Activated CD4-positive, CD25-positive, alpha-beta regulatory T cell treated with anti-CD3 and anti-CD28 coated beads, Interleukin-2, amount 50 U/mL, for 72 hours (primary cell): ENCODE measurements around the gene GRHL3.
"Not testable (repeated sequence)": the region's sequence is repeated elsewhere in the genome, so short reads cannot be mapped to it uniquely, and the experiment has no call there.

ENCODE experiments used
- DNase-seq: peaks from one replicate; pipeline ENCODE4 v3.0.0; 2021

Gene GRHL3

DNA sequence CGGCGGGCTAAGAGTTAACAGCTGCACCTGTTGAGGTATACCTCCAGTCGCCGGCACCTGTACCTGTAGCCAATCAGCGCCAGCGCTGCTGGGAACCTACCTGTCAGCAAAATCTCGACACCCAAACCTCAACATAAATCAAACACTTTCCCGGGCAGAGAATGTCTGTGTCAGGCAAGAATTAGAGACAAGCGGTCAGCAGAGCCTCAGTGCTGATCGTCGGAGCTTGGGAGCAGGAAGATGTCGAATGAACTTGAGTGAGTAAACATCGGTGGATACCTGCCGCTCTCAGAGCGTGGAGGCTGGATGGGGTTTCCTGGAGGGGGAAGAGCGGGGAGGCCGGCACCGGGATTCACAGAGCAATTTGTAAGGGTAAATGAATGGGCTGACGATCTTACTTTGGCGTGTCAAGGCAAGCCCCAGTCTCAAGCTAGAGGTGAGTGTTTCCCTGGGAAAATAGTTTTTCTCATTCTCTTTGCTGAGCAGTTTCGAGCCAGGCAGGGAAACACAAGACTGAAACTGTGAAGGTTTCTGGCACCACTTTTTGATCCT is at the start of gene GRHL3:
GRHL3 (plus strand) TSS at position 46 of the 552 bp plus-strand sequence; CDS start at position 241, 195 bp downstream.
- DNase-seq, result no peak

GRCh38 chr1:24274203-24275103 is 44.7 kb upstream of the GRHL3 start:
- not testable (repeated sequence) for DNase-seq

- no peak for DNase-seq
Measured at GRCh38 chr1:24275104-24275410, 44.1 kb upstream of the GRHL3 start.

DNA sequence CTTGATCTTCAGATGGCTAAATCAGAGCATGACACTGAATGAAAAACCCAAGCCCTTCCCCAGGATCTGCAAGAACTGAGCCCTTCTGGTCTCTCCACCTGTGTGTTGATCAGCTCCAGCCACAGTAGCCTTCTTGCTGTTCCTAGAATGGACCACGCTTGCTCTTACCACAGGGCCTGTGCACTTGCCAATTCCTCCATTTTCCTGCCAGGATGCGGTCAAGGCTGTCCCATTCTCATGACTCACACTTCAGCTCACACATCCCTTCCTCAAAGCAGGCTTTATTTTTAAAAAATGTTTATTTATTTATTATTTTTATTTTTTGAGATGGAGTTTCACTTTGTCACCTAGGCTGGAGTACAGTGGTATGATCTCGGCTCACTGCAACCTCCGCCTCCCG is 43.6 kb upstream of the GRHL3 start:
- no peak for DNase-seq

- no peak for DNase-seq
Measured at GRCh38 chr1:24276791-24277190, 42.4 kb upstream of the GRHL3 start.

- DNase-seq, result no peak
Measured at GRCh38 chr1:24277420-24278169, 41.6 kb upstream of the GRHL3 start.

- DNase-seq, result no peak
Measured at GRCh38 chr1:24278726-24279125, 40.4 kb upstream of the GRHL3 start.

- DNase-seq, result no peak
Measured at GRCh38 chr1:24279590-24280232, 39.4 kb upstream of the GRHL3 start.

DNA sequence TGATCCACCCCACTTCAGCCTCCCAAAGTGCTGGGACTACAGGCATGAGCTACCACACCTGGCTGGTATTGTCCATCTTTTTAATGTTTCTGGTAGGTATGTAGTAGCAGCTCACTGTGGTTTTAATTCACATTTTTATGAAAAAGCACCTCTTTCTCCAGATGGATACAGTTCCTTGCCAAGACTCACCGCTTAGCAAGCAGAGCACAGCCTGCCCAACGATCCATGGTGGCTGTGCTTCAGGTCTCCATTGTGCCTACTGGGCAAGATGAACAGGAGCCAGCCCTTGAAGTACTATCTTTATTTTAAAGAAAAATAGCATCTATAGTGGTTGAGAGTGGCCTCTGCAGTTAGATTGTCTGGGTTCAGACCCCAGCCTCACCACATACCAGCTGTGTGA is 37.6 kb upstream of the GRHL3 start:
- no peak for DNase-seq

GRCh38 chr1:24282491-24282890 is 36.7 kb upstream of the GRHL3 start:
- DNase-seq, result no peak

DNA sequence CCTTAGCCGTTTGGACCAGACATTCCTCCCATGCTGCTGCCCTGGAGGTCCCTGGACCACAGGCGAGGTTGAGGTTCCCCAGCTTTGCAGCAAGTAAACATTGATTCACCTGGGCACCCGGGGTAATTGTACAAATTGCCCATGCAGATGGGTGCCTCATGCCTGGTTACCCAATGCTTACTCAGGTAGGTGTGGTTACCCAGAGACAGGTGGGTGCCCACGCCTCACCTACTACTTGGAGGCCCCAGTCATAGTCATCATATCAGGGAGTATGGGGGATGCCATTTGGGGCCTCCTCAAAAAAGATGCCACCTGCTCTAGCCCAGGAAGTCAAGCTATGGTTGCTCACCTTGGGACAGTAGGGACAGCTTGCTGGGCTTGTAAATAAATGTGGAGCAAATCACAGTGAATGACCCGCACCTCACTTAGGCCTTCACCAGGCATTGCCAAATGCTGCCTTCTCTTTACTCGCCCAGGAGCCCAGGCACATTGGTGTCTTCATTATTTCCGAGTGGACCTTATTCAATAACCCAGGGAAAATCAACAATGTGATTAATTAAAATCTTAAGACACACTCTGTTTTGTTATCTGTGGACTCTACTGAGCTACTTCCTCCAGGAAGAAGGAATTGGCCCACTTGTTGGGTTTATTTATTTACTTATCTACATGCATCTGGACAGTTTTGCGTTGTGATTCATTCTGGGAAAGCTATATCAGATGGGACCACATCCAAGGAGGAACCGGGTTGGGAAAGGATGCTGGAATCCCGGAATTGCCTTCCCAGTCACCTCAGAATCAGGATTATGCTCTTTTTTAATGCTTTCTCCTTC is 35.6 kb upstream of the GRHL3 start:
- no peak for DNase-seq

- no peak for DNase-seq
Measured at GRCh38 chr1:24284156-24284471, 35.0 kb upstream of the GRHL3 start.

DNA sequence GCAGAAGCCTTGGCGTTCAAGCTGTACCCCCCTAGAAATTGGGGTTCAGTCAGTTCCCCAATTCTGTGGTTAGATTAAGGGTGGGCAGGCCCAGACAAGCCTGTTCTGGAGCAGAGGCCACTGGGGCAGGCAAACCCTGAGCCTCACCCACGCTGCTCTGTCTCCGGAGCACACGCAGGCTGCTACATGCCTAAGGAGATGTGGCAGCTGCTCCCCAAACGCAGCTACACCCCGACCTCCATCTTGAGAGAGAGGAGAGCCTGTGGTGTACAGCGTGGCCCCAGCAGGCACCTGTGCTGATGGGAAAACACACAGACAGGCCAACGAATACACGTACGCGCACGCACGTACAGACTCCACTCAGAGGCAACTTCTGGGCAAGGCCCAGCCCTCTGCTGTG is 33.9 kb upstream of the GRHL3 start:
- no peak for DNase-seq

- DNase-seq, result no peak
Measured at GRCh38 chr1:24286246-24287010, 32.7 kb upstream of the GRHL3 start.

DNA sequence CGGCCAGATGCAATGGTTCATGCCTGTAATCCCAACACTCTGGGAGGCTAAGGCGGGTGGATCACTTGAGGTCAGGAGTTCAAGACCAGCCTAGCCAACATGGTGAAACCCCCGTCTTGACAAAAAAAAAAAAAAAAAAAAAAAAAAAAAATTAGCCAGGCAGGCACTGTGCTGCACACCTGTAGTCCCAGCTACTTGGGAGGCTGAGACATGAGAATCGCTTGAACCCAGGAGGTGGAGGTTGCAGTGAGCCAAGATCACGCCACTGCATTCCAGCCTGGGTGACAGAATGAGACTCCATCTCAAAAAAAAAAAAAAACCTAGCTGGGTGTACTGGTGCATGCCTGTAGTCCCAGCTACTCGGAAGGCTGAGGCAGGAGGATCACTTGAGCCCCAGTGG is 31.4 kb upstream of the GRHL3 start:
- DNase-seq, result not testable (repeated sequence)

- no peak for DNase-seq
Measured at GRCh38 chr1:24288479-24288878, 30.7 kb upstream of the GRHL3 start.

GRCh38 chr1:24289937-24290595 is 29.1 kb upstream of the GRHL3 start:
- no peak for DNase-seq

- no peak for DNase-seq
Measured at GRCh38 chr1:24290933-24291487, 28.1 kb upstream of the GRHL3 start.

GRCh38 chr1:24292103-24292502 is 27.1 kb upstream of the GRHL3 start:
- DNase-seq, result no peak

DNA sequence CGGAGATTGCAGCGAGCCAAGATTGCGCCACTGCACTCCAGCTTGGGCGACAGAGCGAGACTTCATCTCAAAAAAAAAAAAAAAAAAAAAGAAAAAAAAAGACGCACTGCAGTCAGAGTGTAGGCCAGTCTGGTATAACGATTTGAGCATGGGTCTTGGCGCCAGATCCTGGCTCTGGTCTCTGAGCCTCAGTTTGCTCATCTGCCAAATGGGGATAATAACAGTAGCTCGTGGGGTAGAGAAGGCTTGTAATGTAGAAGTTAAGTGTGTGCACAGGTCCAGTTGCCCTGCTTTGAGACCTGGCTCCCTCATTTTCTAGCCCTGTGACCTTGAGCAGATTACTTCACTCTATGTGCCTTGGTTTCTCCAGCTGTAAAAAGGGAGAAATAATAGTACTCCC is 26.3 kb upstream of the GRHL3 start:
- DNase-seq, result no peak
